GM18505 (cell line): ENCODE data around the gene RBM47.

Experiments
- ATAC-seq: cut with Tn5 transposase; IDR thresholded peaks from one replicate; pipeline ENCODE4 v1.9.1; 2021; ENCODE audit not compliant: unreplicated experiment
- POLR2A ChIP-seq: IDR thresholded peaks from 4 replicates; pipeline ENCODE4 v1.6.1; 2011; ENCODE audit warnings: borderline replicate concordance; ENCODE audit not compliant: insufficient read depth, insufficient read length; ENCODE audit errors: extremely low read depth

RBM47 gene

GRCh38 chr4:40515037-40515397, 114.6 kb downstream of the RBM47 start:
- no peak for TF ChIP-seq POLR2A
- no peak for ATAC-seq

- TF ChIP-seq POLR2A: no peak
- no peak for ATAC-seq
These were observed 115.1 kb downstream of the RBM47 start for GRCh38 chr4:40514497-40514951.

GRCh38 chr4:40511036-40511614, 118.5 kb downstream of the RBM47 start:
- TF ChIP-seq POLR2A: no peak
- no peak for ATAC-seq

GRCh38 chr4:40507977-40508376, 121.7 kb downstream of the RBM47 start:
- no peak for TF ChIP-seq POLR2A

GRCh38 chr4:40506492-40506891, 123.2 kb downstream of the RBM47 start:
- TF ChIP-seq POLR2A: no peak
- no peak for ATAC-seq

More at GRCh38 chr4:40507977-40508376, 121.7 kb downstream of the RBM47 start:
- no peak for ATAC-seq

GRCh38 chr4:40506066-40506465, 123.6 kb downstream of the RBM47 start:
- TF ChIP-seq POLR2A: no peak
- ATAC-seq: no peak

- ATAC-seq: no peak
- no peak for TF ChIP-seq POLR2A
These were observed 126.7 kb downstream of the RBM47 start for GRCh38 chr4:40502934-40503333.

GRCh38 chr4:40502220-40502619, 127.4 kb downstream of the RBM47 start:
- no peak for TF ChIP-seq POLR2A

GRCh38 chr4:40500781-40501180, 128.9 kb downstream of the RBM47 start:
- no peak for TF ChIP-seq POLR2A
- no peak for ATAC-seq

More at GRCh38 chr4:40502220-40502619, 127.4 kb downstream of the RBM47 start:
- ATAC-seq: no peak

GRCh38 chr4:40493160-40493559, 136.5 kb downstream of the RBM47 start:
- ATAC-seq: no peak
- no peak for TF ChIP-seq POLR2A

GRCh38 chr4:40492691-40493090, 137.0 kb downstream of the RBM47 start:
- ATAC-seq: no peak
- no peak for TF ChIP-seq POLR2A

- no peak for ATAC-seq
- TF ChIP-seq POLR2A: no peak
These were observed 139.2 kb downstream of the RBM47 start for GRCh38 chr4:40490481-40490880.

GRCh38 chr4:40489961-40490360, 139.7 kb downstream of the RBM47 start:
- no peak for TF ChIP-seq POLR2A
- ATAC-seq: no peak

GRCh38 chr4:40486534-40486933, 143.1 kb downstream of the RBM47 start:
- no peak for ATAC-seq
- TF ChIP-seq POLR2A: no peak

GRCh38 chr4:40484346-40485090, 145.1 kb downstream of the RBM47 start:
- no peak for TF ChIP-seq POLR2A
- ATAC-seq: no peak

- ATAC-seq: no peak
- TF ChIP-seq POLR2A: no peak
These were observed 146.5 kb downstream of the RBM47 start for GRCh38 chr4:40482985-40483647.
